Skeletal muscle cell (primary cell): ENCODE results near the gene MSMO1.

Source experiments
- DNase-seq: peaks from one replicate; pipeline ENCODE4 v3.0.0-alpha.2; 2010; ENCODE audit warnings: low read depth
- H3K4me3 ChIP-seq: 2 replicates; pipeline ENCODE4 v1.5.1; 2011; ENCODE audit warnings: low read depth, mild to moderate bottlenecking, control low read depth, low read length, moderate library complexity

The MSMO1 gene

DNA sequence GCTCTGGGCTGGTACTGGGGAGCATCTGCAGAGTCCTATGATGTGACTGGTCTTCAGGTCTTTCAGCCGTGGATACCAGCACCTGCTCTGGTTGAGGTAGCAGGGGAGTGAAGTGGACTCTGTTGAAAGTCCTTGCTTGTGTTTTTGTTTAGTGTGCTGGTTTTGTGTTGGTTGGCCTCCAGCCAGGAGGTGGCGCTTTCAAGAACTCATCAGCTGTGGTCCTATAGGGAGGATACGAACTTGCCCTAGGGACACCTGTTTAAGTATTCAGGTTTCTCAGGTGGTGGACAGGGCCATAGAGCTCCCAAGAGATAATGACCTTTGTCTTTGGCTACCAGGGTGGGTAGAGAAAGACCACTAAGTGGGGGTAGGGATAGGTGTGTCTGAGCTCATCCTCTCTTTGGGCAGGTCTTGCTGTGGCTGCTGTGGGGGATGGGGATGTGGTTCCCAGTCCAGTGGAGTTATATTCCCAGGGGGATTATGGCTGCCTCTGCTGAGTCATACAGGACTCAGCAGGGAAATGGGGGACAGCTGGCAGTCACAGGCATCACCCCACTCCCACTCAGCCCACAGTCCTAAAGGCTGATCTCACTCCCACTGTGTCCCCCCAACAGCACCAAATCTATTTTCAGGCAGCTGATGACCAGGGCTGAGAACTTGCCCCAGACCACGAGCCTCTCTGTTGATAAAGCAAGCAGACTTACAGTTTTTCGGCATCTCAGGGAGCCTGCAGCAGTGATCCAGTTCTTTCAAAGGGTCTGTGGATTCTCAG is 24.1 kb downstream of the MSMO1 start:
- H3K4me3 ChIP-seq: no peak overlapping the region
- DNase-seq: no peak

DNA sequence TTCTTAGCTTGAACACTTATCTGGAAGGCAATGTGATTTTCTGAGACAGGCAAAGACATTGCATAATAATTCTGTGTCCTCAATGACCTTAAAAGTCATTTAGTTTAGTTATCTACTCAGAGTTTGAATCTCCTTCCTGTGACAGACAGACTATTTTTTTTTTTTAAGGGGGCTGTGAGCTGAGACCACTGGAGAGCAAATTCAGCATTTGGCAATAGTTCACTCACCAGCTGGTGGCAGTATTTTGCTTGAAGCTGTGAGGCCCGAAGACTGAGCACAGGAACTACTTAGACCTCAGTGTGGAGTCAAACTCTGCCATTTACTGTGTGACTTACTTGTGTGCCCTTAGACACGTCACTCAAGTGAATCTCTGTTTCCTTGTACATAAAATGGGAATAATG is 28.4 kb downstream of the MSMO1 start:
- H3K4me3 ChIP-seq: no peak overlapping the region
- DNase-seq: no peak

DNA sequence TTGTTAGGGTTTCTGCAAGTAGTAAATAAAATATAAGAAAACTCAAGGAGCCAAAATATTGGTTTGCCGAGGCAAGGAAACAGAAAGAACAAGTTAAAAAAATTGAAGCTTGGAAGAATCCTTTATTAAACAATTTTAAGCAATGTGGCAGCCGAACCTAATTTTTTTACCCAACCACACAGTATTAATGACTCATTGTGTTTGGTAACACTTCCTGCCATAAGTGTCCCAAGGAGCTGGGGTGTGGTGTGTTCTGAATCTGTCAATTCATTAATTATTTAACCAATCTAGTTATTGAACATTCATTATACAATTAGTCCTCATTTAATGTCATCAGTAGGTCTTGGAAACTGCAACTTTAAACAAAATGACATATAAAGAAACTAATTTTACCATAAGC is 32.0 kb downstream of the MSMO1 start:
- no peak for DNase-seq
- no peak overlapping the region for H3K4me3 ChIP-seq

DNA sequence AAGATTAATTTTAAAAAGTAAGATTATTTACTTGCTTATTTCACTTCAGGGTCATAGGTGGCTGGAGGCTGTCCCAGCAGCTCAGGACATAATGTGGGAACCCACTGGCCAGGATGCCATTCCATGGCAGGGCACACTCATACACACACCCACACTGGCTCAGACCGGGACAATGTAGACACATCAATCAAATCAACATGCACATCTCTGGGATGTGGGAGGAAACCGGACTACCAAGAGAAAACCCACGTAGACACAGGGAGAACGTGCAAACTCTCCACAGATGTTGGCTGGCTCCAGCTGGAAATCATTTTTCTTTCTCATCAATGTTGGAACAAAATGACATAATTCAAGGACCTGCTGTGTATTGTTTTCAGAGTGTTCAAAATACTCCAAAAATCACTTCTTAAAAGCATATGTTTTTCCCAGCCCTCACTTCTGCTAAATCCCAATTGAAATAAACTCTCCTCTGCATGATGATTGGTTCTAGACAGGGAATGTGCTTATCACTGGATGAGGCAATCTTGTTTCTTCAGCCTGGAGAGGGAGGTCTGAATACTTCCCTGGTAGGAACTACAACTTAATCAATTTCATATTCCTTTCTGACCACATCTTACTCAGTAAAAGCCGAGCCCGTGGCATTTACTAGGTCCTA is 32.7 kb downstream of the MSMO1 start:
- H3K4me3 ChIP-seq: no peak overlapping the region
- peak; percentile 60 for DNase-seq

DNA sequence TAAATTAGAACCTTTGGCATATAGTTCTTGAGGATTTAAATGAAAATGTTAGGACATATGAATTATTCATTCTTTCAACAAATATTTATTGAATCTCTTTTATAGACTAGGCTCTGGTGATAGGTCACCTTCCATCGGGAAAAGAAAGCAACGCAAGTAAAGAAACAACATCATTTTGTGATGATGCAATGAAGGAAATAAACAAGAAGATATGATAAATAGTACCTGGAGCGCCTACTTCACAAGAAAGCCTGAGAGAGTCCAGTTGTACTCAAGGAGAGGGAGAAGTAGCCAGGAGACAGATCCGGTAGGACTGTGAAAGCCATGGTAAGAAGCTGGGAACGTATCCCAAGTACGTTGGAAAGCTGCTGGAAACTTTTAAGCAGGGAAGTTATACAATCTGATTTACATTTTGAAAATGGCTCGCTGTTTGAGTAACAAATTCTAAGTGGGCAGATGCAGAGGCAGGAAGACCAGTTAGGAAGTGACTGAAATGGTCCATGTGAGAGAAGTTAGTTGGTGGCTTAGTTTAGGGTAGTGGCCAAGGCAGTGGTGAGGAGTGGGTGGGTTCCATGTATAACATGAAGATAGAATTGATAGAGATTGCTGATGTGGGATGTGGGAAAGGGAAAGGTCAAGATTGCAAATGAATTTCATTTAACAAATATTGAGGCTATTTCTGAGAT is 33.7 kb downstream of the MSMO1 start:
- no peak for DNase-seq
- no peak overlapping the region for H3K4me3 ChIP-seq

DNA sequence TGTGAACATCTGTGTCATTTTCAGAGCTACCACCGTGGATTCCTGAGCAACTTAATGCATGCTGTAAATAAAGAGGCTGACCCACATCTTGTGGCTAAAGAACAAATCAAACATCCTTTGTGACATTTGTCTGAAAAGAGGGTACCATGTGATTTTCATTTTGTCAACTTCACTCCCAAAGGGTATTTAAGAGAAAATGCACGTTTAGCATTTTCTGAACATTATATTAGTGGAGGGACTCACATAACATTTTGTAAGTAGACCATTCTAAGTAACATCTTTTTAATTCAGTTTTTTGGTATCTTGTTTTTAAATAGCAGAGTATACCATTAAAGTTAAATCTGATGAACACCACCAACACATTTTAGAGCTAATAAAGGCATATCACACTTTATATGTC is 34.3 kb downstream of the MSMO1 start:
- no peak overlapping the region for H3K4me3 ChIP-seq
- no peak for DNase-seq

DNA sequence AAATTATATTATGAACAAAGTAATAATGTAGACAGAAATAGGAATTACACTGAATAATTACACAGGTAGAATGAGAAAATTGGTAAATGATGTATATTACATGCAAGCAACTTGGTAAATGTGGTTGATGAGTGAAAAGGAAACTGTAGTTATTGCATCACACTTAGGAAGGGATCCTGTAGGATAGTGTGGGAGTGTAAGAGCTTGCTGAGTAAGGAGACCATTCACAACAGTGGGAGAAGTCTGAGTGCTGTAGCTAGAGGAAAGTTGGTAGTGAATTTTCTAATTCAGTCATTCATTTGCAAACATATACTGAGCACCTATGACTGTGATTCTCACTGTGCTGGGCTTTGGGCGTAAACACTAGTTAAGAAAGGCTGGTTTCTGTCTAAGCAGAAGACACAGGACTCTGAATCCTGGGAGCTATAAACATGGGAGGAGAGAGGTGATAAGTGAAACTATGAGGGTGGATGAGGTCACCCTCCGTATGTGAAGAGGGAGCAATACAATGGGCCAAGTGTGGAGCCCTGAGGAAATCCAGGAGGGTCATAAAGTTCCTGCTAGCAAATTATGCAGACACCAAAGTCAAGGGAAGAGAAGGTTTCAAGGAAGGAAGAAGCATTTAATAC is 37.1 kb downstream of the MSMO1 start:
- DNase-seq: no peak
- H3K4me3 ChIP-seq: no peak overlapping the region

DNA sequence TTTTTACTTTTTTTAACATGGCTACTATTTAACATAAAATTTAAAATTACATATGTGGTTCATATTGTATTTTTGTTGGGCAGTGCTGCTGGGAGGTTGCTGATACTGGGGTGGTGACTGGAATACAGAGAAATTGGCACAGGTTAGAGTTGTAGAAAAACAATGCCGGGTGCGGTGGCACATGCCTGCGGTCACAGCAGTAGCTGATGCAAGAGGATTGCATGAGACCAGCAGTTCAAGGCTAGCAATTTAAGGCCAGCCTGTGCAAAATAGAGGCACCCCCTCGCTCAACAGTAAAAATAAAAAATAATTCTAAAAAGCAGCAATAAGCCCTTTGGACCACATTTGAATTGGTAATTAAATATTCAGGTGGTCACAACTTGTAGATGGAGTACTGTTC is 39.6 kb downstream of the MSMO1 start:
- H3K4me3 ChIP-seq: no peak overlapping the region
- DNase-seq: no peak

DNA sequence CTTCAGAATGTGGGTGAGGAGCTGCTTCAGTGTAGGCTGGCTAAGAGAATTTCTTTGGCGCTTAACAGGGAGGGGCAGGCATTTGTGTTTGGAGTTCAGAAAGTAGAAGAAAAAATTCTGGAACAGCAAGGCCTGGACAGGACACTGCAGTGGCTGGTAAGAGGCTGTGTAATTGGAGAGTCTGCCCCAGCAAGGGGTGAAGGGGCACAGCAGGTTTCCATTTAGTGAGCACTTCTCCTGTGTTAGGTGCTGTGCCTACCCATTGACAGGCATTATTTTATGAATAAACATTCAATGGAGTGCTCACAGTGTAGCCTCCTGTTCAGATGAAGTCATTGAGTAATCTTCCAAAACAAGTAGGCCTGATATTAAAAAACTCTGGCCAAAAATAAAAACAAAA is 40.6 kb downstream of the MSMO1 start:
- H3K4me3 ChIP-seq: no peak overlapping the region
- DNase-seq: no peak

DNA sequence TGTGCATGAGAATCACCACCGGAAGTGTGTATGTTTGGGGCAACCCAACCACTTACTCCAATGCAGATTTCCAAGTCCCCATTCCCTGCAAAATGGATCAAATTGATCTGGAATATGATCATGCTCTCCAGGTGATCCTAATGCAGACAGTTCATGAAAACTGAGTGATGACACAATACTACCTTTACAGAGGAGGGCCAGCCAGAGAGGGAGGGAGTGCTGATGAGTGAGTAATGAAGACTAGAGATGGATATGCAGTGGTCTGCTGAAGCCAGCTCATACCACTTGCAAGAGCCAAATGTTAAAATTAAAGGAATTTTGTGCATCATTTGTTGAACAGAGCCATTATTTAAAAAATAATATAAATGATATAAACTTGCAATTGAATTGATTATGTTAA is 41.1 kb downstream of the MSMO1 start:
- H3K4me3 ChIP-seq: no peak overlapping the region
- no peak for DNase-seq

DNA sequence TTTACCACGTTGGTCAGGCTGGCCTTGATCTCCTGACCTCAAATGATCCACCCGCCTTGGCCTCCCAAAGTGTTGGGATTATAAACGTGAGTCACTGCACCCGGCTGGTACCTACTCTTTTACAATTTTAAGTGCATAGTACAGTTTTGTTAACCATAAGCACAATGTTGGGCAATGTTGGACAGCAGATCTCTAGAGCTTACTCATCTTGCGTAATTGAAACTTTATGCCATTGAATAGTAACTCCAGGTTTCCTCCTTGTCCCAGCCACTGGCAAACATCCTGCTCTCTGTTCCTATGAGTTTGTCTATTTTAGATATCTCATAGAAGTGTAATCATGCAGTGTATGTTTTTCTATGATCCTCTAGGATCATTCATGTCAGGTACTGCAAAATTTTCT is 42.1 kb downstream of the MSMO1 start:
- DNase-seq: peak; percentile 57
- no peak overlapping the region for H3K4me3 ChIP-seq

DNA sequence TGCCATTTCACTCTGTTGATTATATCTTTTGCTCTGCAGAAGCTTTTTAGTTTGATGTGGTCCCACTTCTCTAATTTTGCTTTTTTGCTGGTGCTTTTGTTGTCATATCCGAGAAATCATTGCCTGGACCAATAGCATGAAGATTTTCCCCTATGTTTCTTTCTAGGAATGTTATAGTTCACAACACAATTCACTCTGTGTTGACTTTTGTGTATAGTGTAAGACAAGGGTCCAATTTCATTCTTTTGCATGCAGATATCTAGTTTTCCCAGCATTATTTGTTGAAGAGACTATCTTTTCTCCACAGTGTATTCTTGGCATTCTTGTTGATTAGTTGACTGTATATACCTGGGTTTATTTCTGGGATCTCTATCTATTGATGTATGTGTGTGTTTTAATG is 43.1 kb downstream of the MSMO1 start:
- H3K4me3 ChIP-seq: no peak overlapping the region
- no peak for DNase-seq

DNA sequence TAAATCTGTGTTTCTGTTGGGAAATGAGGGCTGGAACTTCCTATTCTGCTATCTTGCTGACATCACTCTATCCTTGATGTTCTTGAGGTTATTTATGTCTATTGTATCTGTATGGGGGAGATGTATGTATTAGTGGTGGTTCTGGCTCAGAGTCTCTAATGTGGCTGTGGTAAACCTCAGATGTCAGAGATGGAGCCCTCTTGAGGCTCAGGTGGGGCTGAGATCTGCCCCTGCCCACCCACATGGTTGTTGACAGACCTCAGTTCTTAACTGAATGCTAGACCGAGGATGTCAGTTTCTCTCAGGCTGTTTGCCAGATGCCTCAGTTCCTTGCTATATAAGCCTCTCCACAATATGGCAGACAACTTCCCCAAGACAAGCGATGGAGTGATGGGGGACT is 48.0 kb downstream of the MSMO1 start:
- no peak for DNase-seq
- no peak overlapping the region for H3K4me3 ChIP-seq

DNA sequence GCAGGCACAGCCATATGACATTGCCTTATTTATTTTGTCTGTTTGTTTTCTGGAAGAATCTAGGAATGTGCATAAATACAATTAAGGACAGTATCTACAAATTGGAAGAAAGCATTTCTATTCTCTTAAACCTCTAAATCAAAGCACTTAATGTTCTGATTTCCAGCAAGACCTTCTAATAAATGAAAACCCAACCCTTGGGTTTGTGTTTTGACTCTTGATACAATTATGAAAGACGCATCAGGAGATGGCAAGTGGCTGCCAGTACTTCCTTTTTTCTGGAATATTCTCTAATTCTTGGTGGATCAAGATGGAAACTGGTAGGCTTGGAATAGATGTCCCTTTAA is 50.9 kb downstream of the MSMO1 start:
- peak overlapping the region; percentile 58 for H3K4me3 ChIP-seq
- DNase-seq: no peak

DNA sequence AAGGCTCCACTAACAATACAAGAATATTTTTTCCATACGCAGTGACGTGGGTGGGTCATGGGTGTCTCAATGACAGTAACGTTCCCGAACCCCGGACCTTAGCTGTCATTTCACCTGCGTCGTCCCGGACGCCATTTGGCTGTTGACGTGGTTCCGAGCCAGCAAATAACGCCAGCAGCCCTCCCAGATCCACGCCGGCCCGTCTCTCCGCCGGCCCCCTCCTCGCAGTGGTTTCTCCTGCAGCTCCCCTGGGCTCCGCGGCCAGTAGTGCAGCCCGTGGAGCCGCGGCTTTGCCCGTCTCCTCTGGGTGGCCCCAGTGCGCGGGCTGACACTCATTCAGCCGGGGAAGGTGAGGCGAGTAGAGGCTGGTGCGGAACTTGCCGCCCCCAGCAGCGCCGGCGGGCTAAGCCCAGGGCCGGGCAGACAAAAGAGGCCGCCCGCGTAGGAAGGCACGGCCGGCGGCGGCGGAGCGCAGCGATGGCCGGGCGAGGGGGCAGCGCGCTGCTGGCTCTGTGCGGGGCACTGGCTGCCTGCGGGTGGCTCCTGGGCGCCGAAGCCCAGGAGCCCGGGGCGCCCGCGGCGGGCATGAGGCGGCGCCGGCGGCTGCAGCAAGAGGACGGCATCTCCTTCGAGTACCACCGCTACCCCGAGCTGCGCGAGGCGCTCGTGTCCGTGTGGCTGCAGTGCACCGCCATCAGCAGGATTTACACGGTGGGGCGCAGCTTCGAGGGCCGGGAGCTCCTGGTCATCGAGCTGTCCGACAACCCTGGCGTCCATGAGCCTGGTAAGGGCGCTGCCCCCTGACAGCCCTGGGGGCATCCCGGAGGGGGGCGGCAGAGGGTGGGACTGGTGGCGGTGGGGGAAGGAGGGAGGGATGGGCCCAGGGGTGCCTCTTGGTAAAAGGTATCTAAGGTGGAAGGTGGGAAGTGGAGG is 51.5 kb downstream of the MSMO1 start, which contains the start of gene CPE:
CPE (plus strand) TSS at position 264 of the 933 bp plus-strand sequence; CDS start at position 478, 214 bp downstream.
- DNase-seq: no peak
- peak within 1 kb of the TSS; percentile 58 for H3K4me3 ChIP-seq

DNA sequence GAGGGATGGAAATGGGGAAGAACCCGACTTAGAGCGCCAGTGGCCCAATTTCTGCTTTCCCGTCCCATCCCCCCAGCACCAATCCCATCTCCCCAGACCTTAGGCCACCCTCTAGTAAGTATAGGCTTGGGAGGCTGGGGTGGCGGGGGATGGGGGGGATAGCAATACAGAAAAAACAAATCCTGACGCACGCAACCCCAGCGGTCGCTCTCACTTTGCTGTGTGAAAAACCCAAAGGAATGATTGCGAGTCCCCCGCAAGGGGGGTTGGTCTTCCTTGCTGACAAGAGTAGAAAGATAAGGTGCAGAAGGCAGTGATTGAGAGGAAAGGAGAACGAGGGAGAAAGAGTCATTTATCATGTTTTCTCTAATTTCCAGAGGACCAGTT is 52.2 kb downstream of the MSMO1 start:
- no peak for DNase-seq
- H3K4me3 ChIP-seq: peak overlapping the region; percentile 58

DNA sequence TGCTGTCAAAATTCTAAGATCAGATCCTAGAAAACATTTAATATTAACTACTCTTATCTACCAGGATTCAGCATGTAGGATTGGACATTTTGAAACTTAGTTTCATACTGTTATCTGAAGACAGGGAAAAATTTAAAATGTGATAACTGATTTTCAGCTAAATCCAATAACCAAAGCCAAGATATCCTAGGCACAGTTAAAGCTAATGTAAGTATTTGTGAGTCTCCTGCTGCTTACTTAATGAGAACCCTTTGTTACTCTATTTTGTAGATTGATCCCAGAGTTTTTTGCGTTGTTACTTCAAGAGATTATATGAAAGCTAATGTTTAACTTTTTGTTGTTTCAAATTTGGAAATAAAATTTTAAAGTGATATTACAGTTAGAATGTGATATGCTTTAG is 53.3 kb downstream of the MSMO1 start:
- no peak overlapping the region for H3K4me3 ChIP-seq
- no peak for DNase-seq

DNA sequence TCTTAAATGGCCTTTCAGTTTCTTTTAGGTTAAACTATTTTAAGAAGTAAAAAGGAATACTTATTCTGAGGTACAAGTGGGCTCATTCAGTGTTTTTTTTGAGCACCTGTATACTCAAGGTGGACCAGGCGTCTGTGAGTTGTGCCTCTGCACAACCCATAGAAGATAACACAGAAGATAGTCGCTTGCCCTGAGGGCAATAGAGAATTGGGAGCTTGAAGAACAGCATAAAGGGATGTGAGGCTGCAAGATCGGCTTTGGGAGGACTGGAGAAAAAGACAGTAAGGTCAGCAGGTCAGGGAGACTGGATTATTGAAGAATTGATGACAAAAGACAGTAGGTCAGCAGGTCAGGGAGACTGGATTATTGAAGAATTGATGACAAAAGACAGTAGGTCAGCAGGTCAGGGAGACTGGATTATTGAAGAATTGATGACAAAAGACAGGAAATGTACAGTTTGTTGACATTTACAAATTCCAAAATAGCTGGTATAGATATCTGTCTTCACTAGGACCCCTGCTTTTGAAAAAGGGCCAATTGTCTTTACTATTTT is 54.4 kb downstream of the MSMO1 start:
- H3K4me3 ChIP-seq: no peak overlapping the region
- DNase-seq: no peak

DNA sequence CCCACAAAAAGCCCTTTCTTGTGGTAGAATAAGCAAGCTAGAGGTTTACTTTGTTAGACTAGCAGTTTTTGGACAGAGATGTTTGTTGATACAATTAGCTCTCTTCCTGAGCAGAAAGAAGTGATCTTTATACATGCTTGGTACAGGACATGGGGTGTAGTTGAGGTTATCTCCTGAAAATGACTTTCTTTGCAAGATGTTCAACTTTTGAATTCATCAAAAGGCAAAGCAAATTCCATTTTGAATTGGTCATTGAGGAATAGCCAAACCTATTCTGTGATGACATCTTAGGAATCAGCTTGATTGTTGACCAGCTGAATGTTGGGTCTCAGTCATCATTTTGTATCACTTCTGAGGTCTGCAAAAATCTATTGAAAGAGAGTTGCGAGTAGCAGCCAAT is 55.2 kb downstream of the MSMO1 start:
- DNase-seq: no peak
- no peak overlapping the region for H3K4me3 ChIP-seq
